ENCODE data around the gene DOK6.

DNA sequence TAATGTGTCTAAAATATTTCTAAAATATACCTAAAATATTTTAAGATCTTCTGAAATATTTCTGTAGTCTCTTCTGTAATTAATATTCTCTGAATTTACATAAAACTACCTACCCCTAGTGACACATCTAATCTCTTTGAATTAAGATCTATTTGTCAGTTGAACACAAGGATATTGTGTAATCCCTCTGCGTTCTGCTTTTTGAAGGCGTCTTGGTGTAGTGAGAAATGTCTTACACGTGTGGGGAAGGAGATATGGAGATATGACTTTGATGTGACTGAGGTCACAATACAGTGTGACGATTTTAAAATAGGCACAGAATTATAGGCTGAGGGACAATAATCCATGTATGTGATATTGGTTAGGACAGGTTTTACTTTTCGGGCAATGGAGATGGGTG lies 79.8 kb downstream of the DOK6 start:
- TF ChIP-seq POLR2AphosphoS5 (IDR thresholded peaks at IDR 0.05; ENCODE audit: borderline replicate concordance, low read depth, low read length) (no peak), EZH2 (IDR thresholded peaks at IDR 0.05) (no peak)
